GM23338 (cell line): Measurements from ENCODE around the gene RAB33B. TPM values are rescaled to one million over a fixed set of nuclear protein-coding genes. Genes with fewer than 3 reads are reported as not detected.

Experiments used
- ATAC-seq: fragments of 200-7000 bp; cut with Tn5 transposase; 3 replicates; pipeline ENCODE4 v1.9.1; 2020
- DNase-seq: peaks from one replicate; pipeline ENCODE4 v3.0.0-alpha.2; 2015; ENCODE audit warnings: low spot score
- H2AFZ ChIP-seq: fragments of 200-600 bp; sonication (generic); 2 replicates; pipeline ENCODE4 v1.8.0; 2016; ENCODE audit warnings: antibody characterized with exemption, mild to moderate bottlenecking, moderate library complexity
- H3F3A ChIP-seq: fragments of 200-600 bp; sonication (generic); replicated peaks from 2 replicates; pipeline ENCODE4 v1.8.0; 2017; ENCODE audit warnings: antibody characterized with exemption, mixed run types, low read depth
- H3K27ac ChIP-seq: fragments of 200-600 bp; sonication (generic); 2 replicates; pipeline ENCODE4 v1.6.1; 2016; ENCODE audit warnings: low read depth
- H3K27me3 ChIP-seq: fragments of 200-600 bp; sonication (generic); 2 replicates; pipeline ENCODE4 v1.8.0; 2016; ENCODE audit warnings: mild to moderate bottlenecking, mixed run types, moderate library complexity; ENCODE audit not compliant: insufficient read depth
- H3K36me3 ChIP-seq: fragments of 200-600 bp; sonication (generic); 2 replicates; pipeline ENCODE4 v1.8.0; 2016; ENCODE audit warnings: mild to moderate bottlenecking; ENCODE audit not compliant: insufficient read depth
- H3K4me1 ChIP-seq: fragments of 200-600 bp; sonication (generic); 2 replicates; pipeline ENCODE4 v1.8.0; 2016; ENCODE audit warnings: mild to moderate bottlenecking, moderate library complexity; ENCODE audit not compliant: insufficient read depth
- H3K4me2 ChIP-seq: fragments of 200-600 bp; sonication (generic); 2 replicates; pipeline ENCODE4 v1.7.1; 2017; ENCODE audit warnings: mixed run types
- H3K4me3 ChIP-seq: fragments of 200-600 bp; sonication (generic); 2 replicates; pipeline ENCODE4 v1.6.1; 2016; ENCODE audit warnings: mixed run types
- H3K79me2 ChIP-seq: fragments of 200-600 bp; sonication (generic); replicated peaks from 2 replicates; pipeline ENCODE4 v1.8.0; 2017; ENCODE audit warnings: mild to moderate bottlenecking; ENCODE audit not compliant: insufficient read depth
- H3K9me2 ChIP-seq: fragments of 200-600 bp; sonication (generic); 2 replicates; pipeline ENCODE4 v1.8.0; 2017; ENCODE audit not compliant: insufficient read depth
- H4K20me1 ChIP-seq: fragments of 200-600 bp; sonication (generic); replicated peaks from 2 replicates; pipeline ENCODE4 v1.8.0; 2017; ENCODE audit warnings: mild to moderate bottlenecking; ENCODE audit not compliant: insufficient read depth
- H3K27ac Mint-ChIP-seq: 2 replicates; pipeline ENCODE4 v1.8.0; 2020; ENCODE audit warnings: inconsistent platforms, mild to moderate bottlenecking, moderate library complexity, mixed read lengths
- H3K27me3 Mint-ChIP-seq: 3 replicates; pipeline ENCODE4 v1.8.0; 2022; ENCODE audit warnings: low read depth, mild to moderate bottlenecking, moderate library complexity, mixed read lengths, inconsistent platforms; ENCODE audit not compliant: insufficient read depth, poor library complexity
- H3K36me3 Mint-ChIP-seq: 3 replicates; pipeline ENCODE4 v1.8.0; 2021; ENCODE audit warnings: low read depth, mild to moderate bottlenecking, inconsistent platforms, moderate library complexity, mixed read lengths
- H3K4me1 Mint-ChIP-seq: 3 replicates; pipeline ENCODE4 v1.8.0; 2020; ENCODE audit warnings: mild to moderate bottlenecking, inconsistent platforms, mixed read lengths
- H3K4me3 Mint-ChIP-seq: 3 replicates; pipeline ENCODE4 v1.8.0; 2021; ENCODE audit warnings: moderate library complexity, mild to moderate bottlenecking, inconsistent platforms, mixed read lengths
- H3K9me3 Mint-ChIP-seq: 3 replicates; pipeline ENCODE4 v1.8.0; 2020; ENCODE audit warnings: moderate library complexity, mild to moderate bottlenecking, inconsistent platforms, mixed read lengths
- CREB1 ChIP-seq: fragments of 250-450 bp; sonication (Bioruptor Pico); IDR thresholded peaks from 2 replicates; pipeline ENCODE4 v1.5.0; 2020; ENCODE audit warnings: low read depth, mild to moderate bottlenecking, moderate library complexity
- CTCF ChIP-seq, 2 experiments: fragments of 200-600 bp in 1 of 2; sonication (generic) in 1 of 2; conservative IDR thresholded peaks; 2 replicates each; pipeline versions ENCODE4 v1.5.1 to v1.6.1; 2016 to 2017; ENCODE audit warnings: antibody characterized with exemption in 2 of 2, low read depth in 2 of 2, mild to moderate bottlenecking in 2 of 2, moderate library complexity in 1 of 2
- ETS1 ChIP-seq: IDR thresholded peaks from 2 replicates; pipeline ENCODE4 v1.6.1; 2016; ENCODE audit warnings: antibody characterized with exemption
- EZH2 ChIP-seq: fragments of 200-600 bp; sonication (generic); IDR thresholded peaks from one replicate; pipeline ENCODE4 v1.8.0; 2017; ENCODE audit warnings: antibody characterized with exemption, mild to moderate bottlenecking, low read depth; ENCODE audit not compliant: unreplicated experiment
- EZH2phosphoT487 ChIP-seq: fragments of 200-600 bp; sonication (generic); IDR thresholded peaks from one replicate; pipeline ENCODE4 v1.8.1; 2018; ENCODE audit warnings: antibody characterized with exemption; ENCODE audit not compliant: unreplicated experiment
- JUNB ChIP-seq: IDR thresholded peaks from one replicate; pipeline ENCODE4 v1.6.1; 2016; ENCODE audit warnings: antibody characterized with exemption; ENCODE audit not compliant: unreplicated experiment
- NANOG ChIP-seq: IDR thresholded peaks from 2 replicates; pipeline ENCODE4 v1.6.1; 2016; ENCODE audit warnings: antibody characterized with exemption, borderline replicate concordance
- POLR2AphosphoS5 ChIP-seq: IDR thresholded peaks from 2 replicates; pipeline ENCODE4 v1.6.1; 2016; ENCODE audit warnings: antibody characterized with exemption, low read depth
- REST ChIP-seq: IDR thresholded peaks from one replicate; pipeline ENCODE4 v1.6.1; 2018; ENCODE audit warnings: antibody characterized with exemption; ENCODE audit not compliant: unreplicated experiment
- STAT1 ChIP-seq: IDR thresholded peaks from one replicate; pipeline ENCODE4 v1.6.1; 2016; ENCODE audit warnings: antibody characterized with exemption; ENCODE audit not compliant: unreplicated experiment
- ZNF114 ChIP-seq: fragments of 250-450 bp; sonication (Bioruptor Pico); IDR thresholded peaks from 2 replicates; pipeline ENCODE4 v1.5.0; 2020; ENCODE audit warnings: mild to moderate bottlenecking, moderate library complexity
- ZNF331 ChIP-seq: fragments of 250-450 bp; sonication (Bioruptor Pico); IDR thresholded peaks from 2 replicates; pipeline ENCODE4 v1.5.0; 2020; ENCODE audit warnings: low read depth, mild to moderate bottlenecking, moderate library complexity
- polyA plus RNA-seq: library from polyadenylated mRNA; unstranded; fragments of >200 nt; fragmentation: Nextera tagmentation; extraction: Ambion mirVana; gene quantifications from 2 replicates; pipeline ENCODE4 v1.2.1, GENCODE V29; 2016
- total RNA-seq: library from RNA; depleted of rRNA; stranded (reverse); fragments of >200 nt; shearing (Covaris generic); gene quantifications from 2 replicates; pipeline ENCODE4 v1.2.3, GENCODE V29; 2014

Gene RAB33B
- total and polyA plus RNA-seq, 2 experiments from 2014 or later = 9.9 to 17.5 TPM

GRCh38 chr4:139522457-139522856 is 68.5 kb downstream of the RAB33B start:
- H3K4me1 Mint-ChIP-seq = no peaks in the 10 kb centered on the region
- DNase-seq (peak; percentile 65), ATAC-seq (peak; percentile 94)
- no peak overlapping the region for H3K27ac Mint-ChIP-seq
- H3K9me2 ChIP-seq = no peaks in the 10 kb centered on the region
- H2AFZ ChIP-seq = no peak overlapping the region
- no peaks in the 10 kb centered on the region for H3K36me3 ChIP-seq
- no peaks in the 10 kb centered on the region for H3K27me3 ChIP-seq
- no peaks in the 10 kb centered on the region for H3K36me3 Mint-ChIP-seq
- no peaks in the 10 kb centered on the region for H3F3A ChIP-seq
- no peaks in the 10 kb centered on the region for H3K4me1 ChIP-seq
- no peaks in the 10 kb centered on the region for H3K79me2 ChIP-seq
- no peaks in the 10 kb centered on the region; the same call in 1 of the 2 replicates for H4K20me1 ChIP-seq
- H3K9me3 Mint-ChIP-seq = no peaks in the 10 kb centered on the region
- H3K27ac ChIP-seq = no peak overlapping the region
- H3K4me3 ChIP-seq = no peak overlapping the region
- H3K4me3 Mint-ChIP-seq = no peak overlapping the region
- no peak overlapping the region for H3K4me2 ChIP-seq
- no peaks in the 10 kb centered on the region for H3K27me3 Mint-ChIP-seq
- TF ChIP-seq CTCF (conservative IDR thresholded peaks at IDR 0.05; ENCODE audit: low read depth in 2 of 2) = peak in 1 of 2 experiments; percentile 32; a peak in 2 of 4 replicates
- TF ChIP-seq STAT1 = no peak

GRCh38 chr4:139523076-139523475 is 69.2 kb downstream of the RAB33B start:
- H3K4me3 Mint-ChIP-seq = no peak overlapping the region
- Histone ChIP-seq H3K27ac (no peak overlapping the region), H4K20me1 (no peaks in the 10 kb centered on the region; the same call in 1 of the 2 replicates), H2AFZ (no peak overlapping the region), H3K4me1 (no peaks in the 10 kb centered on the region), H3K79me2 (no peaks in the 10 kb centered on the region), H3K27me3 (no peaks in the 10 kb centered on the region), H3K4me2 (no peak overlapping the region), H3K4me3 (no peak overlapping the region), H3K36me3 (no peaks in the 10 kb centered on the region), H3K9me2 (no peaks in the 10 kb centered on the region), H3F3A (no peaks in the 10 kb centered on the region)
- no peaks in the 10 kb centered on the region for H3K4me1 Mint-ChIP-seq
- ATAC-seq = no peak
- H3K9me3 Mint-ChIP-seq = no peaks in the 10 kb centered on the region
- H3K27ac Mint-ChIP-seq = no peak overlapping the region
- no peaks in the 10 kb centered on the region for H3K27me3 Mint-ChIP-seq
- no peak for DNase-seq
- H3K36me3 Mint-ChIP-seq = no peaks in the 10 kb centered on the region
- TF ChIP-seq EZH2phosphoT487 = no peak
- TF ChIP-seq EZH2 = no peak
- no peak for TF ChIP-seq ZNF114 (CRISPR knock-in tag)
- no peak for TF ChIP-seq JUNB
- TF ChIP-seq CTCF (conservative IDR thresholded peaks at IDR 0.05; ENCODE audit: low read depth in 2 of 2) = no peak
- no peak for TF ChIP-seq POLR2AphosphoS5
- no peak for TF ChIP-seq NANOG
- no peak for TF ChIP-seq ETS1
- no peak for TF ChIP-seq CREB1 (CRISPR knock-in tag)
- TF ChIP-seq REST = no peak
- no peak for TF ChIP-seq ZNF331 (CRISPR knock-in tag)
